Stimulated activated CD8-positive, alpha-beta memory T cell treated with anti-CD3 and anti-CD28 coated beads, Interleukin-12 subunit alpha, Interleukin-12 subunit beta, amount 100 ng/mL, for 4 hours (primary cell): Measurements from ENCODE around the gene TBKBP1.

ENCODE experiments used
- DNase-seq: peaks from one replicate; pipeline ENCODE4 v3.0.0-alpha.2; 2020; ENCODE audit warnings: low read depth

The TBKBP1 gene

GRCh38 chr17:47698749-47699535 is 5.0 kb downstream of the TBKBP1 start:
- peak; percentile 74 for DNase-seq

- DNase-seq = no peak
These were observed 5.5 kb downstream of the TBKBP1 start for GRCh38 chr17:47699536-47699840.

- no peak for DNase-seq
These were observed 6.8 kb downstream of the TBKBP1 start for GRCh38 chr17:47700471-47701449.

GRCh38 chr17:47701608-47702007 is 7.6 kb downstream of the TBKBP1 start:
- no peak for DNase-seq

- DNase-seq = no peak
These were observed 8.5 kb downstream of the TBKBP1 start for GRCh38 chr17:47702391-47702995.

GRCh38 chr17:47703191-47703591 is 9.2 kb downstream of the TBKBP1 start:
- peak; percentile 73 for DNase-seq

- DNase-seq = no peak
These were observed 9.7 kb downstream of the TBKBP1 start for GRCh38 chr17:47703671-47704070.

- no peak for DNase-seq
These were observed 10.2 kb downstream of the TBKBP1 start for GRCh38 chr17:47704116-47704515.

- no peak for DNase-seq
These were observed 10.8 kb downstream of the TBKBP1 start for GRCh38 chr17:47704736-47705135.

GRCh38 chr17:47705536-47706530 is 11.9 kb downstream of the TBKBP1 start:
- no peak for DNase-seq

- DNase-seq = no peak
These were observed 13.3 kb downstream of the TBKBP1 start for GRCh38 chr17:47707056-47707804.

GRCh38 chr17:47707884-47708283 is 13.9 kb downstream of the TBKBP1 start:
- no peak for DNase-seq

GRCh38 chr17:47708312-47708863 is 14.4 kb downstream of the TBKBP1 start:
- DNase-seq = no peak

- no peak for DNase-seq
These were observed 15.0 kb downstream of the TBKBP1 start for GRCh38 chr17:47708864-47709541.

- no peak for DNase-seq
These were observed 15.6 kb downstream of the TBKBP1 start for GRCh38 chr17:47709594-47709993.

- no peak for DNase-seq
These were observed 17.6 kb downstream of the TBKBP1 start for GRCh38 chr17:47711366-47712099.

GRCh38 chr17:47712330-47713023 is 18.5 kb downstream of the TBKBP1 start:
- no peak for DNase-seq

GRCh38 chr17:47713980-47714700 is 20.2 kb downstream of the TBKBP1 start:
- no peak for DNase-seq
